GM19351 (cell line): ENCODE data around the gene EPHB1.
"Not testable (repeated sequence)": the region's sequence is repeated elsewhere in the genome, so short reads cannot be mapped to it uniquely, and the experiment has no call there.

Experiments
- ATAC-seq: cut with Tn5 transposase; IDR thresholded peaks from one replicate; pipeline ENCODE4 v1.9.1; 2021; ENCODE audit warnings: mild to moderate bottlenecking, moderate library complexity; ENCODE audit not compliant: unreplicated experiment

The EPHB1 gene

DNA sequence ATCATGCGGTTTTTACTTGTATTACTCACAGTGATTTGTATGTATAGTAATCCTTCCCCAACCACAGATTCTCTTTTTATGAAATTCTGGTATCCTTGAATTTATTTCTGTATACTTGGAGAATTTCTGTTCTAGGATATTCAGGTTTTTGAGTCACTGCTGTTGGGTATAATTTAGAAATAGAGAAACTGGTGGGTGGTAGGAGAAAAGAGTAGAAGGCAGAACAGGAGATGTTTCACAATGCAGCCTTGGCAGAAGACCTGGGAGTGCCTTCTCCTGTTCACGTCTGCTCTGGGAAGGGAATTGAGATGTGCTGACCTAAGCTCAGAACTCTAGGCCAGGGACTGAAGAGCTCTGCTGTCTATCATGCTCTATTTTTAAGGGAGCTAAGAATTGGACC lies 193.6 kb downstream of the EPHB1 start:
- no peak for ATAC-seq

- ATAC-seq: no peak
These were observed 195.9 kb downstream of the EPHB1 start for GRCh38 chr3:134991003-134991402.

- ATAC-seq: no peak
These were observed 196.5 kb downstream of the EPHB1 start for GRCh38 chr3:134991472-134992010.

GRCh38 chr3:134992180-134992579 lies 197.1 kb downstream of the EPHB1 start:
- no peak for ATAC-seq

DNA sequence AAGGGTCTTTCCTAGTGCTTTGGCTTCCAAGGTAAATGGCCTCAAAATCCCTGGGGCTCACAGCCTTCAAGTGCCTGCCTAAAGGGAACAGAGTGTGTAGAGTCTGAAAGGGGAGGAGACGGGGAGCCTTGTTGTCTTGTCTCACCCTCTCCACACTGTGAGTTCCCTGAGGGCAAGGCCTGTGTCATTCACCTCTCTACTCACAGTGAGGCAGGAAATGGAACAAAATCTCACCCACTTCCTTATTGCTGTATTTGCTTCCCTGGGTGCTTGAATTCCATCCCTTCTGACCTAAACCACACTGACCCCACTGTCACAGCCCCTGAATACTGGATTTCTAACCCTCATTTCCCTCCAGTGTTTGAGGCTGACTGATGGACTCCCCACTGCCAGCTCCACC lies 197.5 kb downstream of the EPHB1 start:
- ATAC-seq: no peak

DNA sequence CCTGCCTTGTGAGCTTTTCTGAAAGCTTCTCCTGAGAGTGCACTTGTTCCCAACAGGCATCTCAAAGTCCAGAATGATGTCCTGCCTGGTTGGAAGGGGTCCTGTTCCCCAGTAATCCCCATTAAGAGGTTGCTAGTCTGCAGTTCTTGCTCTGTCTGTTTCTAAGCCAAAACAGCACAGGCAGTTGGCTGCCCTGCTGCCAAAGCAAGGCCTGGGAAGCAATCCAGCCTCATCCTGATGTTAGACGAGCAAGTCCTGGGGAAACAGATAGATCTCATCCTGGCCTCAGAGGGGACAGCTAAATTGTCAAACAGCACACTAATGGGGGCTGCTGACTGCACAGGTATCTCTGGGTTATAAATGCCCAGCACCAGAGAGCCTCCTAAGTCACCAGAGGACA lies 198.0 kb downstream of the EPHB1 start:
- no peak for ATAC-seq

- no peak for ATAC-seq
These were observed 203.1 kb downstream of the EPHB1 start for GRCh38 chr3:134998158-134998557.

DNA sequence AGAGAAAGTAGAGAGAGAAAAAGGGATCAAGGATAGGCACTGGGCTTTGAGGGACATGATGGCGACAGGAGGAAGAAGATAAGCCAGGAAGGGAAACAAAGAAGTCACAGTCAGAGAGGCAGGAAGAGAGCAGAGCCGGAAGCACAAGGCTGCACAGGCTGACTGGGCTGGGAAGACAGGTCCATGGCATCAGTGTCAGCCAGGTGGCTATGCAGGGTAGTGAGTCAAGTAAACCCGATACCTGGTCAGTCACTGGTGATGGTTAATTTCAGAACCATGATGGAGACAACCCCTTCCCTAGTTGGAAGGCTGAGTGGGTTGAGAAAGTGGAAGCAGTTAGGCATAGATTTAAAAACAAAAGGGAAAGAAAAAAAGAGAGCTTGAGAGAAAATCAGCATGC lies 203.8 kb downstream of the EPHB1 start:
- no peak for ATAC-seq

DNA sequence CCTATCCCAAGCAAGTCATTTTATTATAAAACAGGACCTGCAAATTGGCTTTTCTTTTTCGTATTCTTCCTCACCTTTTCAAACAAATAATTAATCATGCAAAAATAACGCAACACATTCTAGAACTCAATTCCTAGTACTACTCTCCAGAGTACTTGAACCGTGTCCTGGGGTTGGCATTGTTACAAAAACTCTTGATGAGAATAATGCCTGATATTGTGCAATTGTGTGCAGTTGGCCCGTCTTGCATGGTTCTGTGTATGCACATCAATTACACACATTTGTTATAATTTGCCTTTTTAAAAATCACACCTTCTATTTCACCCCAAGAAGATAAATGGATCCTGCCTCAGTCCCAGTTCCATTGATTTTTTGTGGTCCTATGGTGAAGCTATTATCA lies 205.4 kb downstream of the EPHB1 start:
- ATAC-seq: no peak

DNA sequence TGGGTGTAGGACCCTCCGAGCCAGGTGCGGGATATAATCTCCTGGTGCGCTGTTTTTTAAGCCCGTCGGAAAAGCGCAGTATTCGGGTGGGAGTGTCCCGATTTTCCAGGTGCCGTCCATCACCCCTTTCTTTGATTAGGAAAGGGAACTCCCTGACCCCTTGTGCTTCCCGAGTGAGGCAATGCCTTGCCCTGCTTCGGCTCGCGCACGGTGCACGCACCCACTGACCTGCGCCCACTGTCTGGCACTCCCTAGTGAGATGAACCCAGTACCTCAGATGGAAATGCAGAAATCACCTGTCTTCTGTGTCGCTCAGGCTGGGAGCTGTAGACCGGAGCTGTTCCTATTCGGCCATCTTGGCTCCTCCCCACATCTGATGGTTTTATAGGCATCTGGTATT lies 210.6 kb downstream of the EPHB1 start:
- not testable (repeated sequence) for ATAC-seq

DNA sequence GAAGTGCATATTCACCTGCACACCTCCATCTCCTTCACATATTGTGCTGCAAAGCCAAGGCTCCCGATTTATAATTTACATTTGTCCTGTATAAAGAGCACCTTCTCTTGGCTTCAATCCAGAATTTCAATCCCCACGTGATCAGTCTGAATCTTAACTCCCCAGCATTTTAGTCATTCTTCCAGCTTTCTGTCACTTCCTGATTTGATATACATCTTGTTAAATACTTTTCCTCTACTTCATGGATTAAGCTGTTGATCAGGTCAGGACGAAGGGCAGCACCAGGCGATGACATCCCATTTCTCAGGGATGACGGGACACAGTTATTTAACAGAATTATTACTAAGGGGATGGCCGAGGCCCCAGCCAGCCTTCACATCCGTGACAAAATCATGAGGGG lies 212.5 kb downstream of the EPHB1 start:
- no peak for ATAC-seq

- ATAC-seq: no peak
These were observed 213.3 kb downstream of the EPHB1 start for GRCh38 chr3:135008326-135008725.

DNA sequence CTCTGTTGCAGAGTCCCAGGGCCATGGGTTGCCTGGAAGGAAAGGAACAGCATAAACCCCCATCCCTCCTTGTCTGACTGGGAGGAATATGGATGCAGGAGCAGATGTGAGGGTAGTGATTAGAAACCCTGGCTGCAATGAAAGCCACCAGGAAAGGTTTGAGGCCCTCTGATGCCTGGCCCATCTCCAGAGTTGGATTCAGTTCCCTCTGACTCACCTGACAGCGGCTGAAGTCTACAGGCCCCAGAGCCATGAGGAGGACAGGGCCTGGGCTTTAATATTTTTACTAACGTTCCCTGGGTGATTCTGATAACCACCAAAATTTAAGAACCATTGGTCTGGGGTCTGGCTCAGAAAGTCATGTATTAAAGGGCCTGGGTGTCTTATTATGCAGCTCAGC lies 214.0 kb downstream of the EPHB1 start:
- ATAC-seq: no peak

DNA sequence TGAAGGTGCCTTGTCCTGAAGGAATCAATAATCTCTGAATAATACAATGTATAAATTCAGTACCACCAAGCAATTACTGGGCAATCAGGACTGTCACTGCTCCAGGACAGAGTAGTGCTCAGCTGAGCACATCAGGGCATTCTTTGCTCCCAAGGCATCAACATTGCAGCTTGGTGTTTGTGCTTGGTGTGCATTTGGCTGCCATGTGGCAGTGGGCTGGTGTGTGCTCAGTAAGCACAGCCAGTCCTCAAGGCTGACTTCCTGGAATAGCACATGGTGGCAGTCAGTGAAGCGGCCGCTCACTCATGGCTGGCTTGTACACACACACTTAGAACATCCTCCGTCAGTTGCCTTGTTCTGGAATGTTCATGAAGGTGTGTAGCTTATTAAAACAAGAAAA lies 217.0 kb downstream of the EPHB1 start:
- ATAC-seq: no peak

DNA sequence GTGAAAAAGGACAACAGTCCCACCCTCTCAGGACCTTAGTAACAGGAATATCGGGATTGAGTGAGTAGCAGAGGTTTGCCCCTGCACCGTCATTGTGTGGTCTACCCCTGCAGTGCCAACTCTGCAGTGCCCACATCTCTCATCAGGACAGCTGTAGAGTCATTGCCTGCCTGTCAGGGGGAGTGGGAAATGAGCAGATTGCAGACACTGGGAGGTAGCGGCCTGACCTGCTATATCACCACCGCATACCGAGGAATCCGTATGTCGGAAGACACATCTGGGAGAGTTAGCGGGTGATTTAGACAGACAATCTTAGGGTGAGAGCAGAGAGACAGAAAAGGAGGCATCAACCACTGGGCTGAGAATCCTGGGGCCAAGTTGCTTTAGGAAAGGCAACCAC lies 218.1 kb downstream of the EPHB1 start:
- ATAC-seq: no peak

DNA sequence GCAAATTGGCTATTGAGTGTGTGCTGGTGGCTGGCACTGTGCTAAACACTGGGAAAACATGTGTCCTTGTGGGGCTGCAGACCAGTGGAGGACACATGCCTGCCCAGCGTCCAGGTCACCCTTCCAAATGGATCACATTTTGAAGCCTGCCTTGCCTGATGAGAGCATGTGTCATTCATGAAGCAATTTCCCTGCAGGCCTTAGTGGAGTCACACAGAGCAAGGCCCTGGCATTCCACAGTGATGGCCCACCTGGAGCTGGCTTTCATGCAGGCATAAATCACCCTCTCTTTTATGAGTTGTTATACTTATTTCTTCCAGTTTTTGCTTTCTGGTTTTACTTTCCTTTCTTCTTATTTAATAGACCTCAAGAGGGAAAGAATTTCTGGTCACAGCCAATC lies 219.5 kb downstream of the EPHB1 start:
- no peak for ATAC-seq

DNA sequence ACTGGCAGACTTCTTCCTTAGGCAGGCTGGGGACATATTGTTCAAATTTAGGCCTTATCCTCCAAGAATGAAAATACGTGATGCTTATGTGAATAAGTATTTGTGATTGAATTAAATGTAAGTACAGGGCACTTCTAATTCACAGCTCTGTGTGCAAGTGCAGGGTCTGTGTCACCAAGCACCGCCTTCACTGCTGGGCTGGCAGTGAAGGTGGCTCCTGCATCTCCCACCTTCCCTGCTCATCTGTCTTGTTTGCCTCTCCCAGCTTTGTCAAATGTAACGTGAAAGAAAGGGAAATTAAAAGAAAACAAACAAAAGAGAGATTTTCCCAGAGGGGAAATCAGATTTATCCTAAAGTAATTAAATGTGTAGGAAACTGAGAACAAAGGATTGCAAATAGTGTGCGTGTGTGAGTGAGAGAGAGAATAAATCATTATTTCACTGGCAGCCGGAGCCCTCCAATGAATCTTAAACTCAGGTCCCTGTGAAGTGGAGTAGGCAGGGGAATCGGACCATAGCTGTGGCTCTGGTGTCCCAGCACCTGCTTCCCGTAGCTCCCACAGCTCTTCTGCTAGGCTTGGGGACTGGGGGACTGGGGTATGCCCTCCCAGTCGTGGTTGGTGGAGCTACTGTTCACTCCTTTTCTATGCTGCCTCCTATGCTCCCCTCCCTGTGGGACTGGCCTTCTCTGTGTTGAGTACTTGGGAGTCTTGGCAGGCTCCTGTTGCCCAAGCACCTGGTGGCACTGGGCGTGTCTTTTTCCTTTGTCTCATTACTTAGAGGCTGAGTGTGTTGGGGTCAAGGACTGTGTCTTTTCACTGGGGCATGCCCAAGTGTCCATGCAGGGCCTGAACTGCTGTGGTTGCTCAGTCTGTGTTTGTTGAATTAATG lies 222.2 kb downstream of the EPHB1 start:
- no peak for ATAC-seq

- ATAC-seq: peak; percentile 91
These were observed 223.3 kb downstream of the EPHB1 start for GRCh38 chr3:135018149-135018923.

DNA sequence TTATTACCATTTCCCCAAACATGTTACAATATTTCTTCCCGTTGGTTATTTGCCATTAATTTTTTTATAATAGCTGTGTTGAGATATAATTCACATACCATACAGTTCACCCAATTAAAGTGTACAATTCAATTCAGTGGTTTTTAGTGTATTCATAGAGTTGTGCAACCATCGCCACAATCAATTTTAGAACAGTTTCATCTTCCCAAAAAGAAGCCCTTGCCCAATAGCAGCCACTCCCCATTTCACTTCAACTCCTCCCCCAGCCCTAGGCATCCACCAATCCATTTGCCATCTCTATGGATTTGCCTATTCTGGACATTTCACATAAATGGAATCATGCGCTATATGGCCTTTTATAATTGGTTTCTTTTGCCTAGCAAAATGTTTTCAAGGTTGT lies 225.1 kb downstream of the EPHB1 start:
- no peak for ATAC-seq

DNA sequence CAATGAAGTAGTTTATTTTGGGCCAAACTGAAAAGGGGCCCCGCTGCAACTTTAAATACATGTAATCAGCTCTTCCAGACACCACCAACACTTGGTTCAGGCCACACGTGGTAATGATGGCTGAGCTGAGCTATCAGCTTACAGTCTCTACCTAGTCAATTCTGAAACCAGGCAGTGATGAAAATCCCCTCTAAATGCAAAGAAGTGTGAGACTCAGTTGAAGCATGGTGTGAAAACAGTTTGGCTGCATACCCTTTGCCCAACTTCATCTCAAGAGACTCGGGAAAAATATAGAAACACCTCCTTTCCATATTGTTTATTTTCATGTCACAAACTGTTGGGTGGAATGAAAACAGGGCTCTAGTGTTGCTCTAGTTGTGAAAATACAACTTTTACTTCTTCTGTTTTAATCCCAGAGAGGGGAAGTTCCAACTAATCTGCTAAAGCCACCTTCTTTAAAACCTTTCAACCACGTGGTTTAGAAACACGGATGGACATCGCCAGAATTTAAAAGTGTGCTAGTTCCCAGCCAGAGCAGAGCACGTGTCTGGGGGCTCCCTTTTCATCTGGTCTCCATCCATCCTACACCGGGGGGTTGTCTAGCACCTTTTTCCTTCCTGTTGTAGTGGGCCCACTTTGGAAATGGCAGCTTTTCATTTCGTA lies 229.1 kb downstream of the EPHB1 start:
- peak; percentile 74 for ATAC-seq
